ENCODE measurements around the gene CDC42EP3.

CDC42EP3 gene

GRCh38 chr2:37616677-37617005 lies 54.8 kb downstream of the CDC42EP3 start:
- DNase-seq = peak; percentile 18

- DNase-seq = peak; percentile 23
These were observed 55.4 kb downstream of the CDC42EP3 start for GRCh38 chr2:37615804-37616676.

- DNase-seq = no peak
These were observed 57.2 kb downstream of the CDC42EP3 start for GRCh38 chr2:37614061-37614738.

DNA sequence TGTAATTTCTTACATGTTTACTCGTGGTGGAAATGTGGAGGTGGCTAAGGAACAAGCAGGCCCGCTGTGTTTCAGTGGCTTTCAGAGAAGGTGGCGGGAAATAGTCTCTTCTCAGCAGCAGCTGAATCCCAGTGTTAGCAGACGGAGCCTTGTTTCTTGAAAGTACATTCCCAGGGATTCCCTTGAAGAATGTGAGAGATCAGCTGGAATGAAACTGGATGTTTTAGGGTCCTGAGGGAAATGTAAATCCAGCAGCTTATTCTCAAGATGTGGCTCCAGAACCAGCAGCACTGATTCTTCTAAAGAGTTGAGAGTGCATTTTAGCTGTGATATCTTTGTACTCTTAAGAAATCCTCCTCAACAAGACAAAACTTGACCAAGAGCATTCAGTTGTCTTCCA lies 59.1 kb downstream of the CDC42EP3 start:
- no peak for DNase-seq

- DNase-seq = no peak
These were observed 60.7 kb downstream of the CDC42EP3 start for GRCh38 chr2:37610638-37611289.

- DNase-seq = no peak
These were observed 61.7 kb downstream of the CDC42EP3 start for GRCh38 chr2:37609782-37610181.

DNA sequence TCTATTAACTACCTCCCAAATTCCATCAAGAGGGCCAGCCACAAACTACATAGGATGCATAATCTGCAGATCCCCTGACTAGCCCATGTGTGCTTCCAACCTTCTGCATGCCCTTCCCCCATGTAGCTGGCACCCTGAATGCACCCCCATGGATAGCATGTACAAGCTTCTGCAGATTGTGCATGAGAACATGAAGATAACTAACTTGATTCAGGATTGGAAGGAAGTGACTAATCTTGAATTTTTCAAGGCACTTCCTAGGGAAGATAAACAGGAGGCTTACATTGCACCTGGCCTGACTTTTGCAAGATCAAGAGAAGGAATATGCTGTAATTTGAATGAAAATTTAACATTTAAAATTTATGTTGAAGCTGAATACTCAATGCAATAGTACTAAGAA lies 66.7 kb downstream of the CDC42EP3 start:
- DNase-seq = no peak

DNA sequence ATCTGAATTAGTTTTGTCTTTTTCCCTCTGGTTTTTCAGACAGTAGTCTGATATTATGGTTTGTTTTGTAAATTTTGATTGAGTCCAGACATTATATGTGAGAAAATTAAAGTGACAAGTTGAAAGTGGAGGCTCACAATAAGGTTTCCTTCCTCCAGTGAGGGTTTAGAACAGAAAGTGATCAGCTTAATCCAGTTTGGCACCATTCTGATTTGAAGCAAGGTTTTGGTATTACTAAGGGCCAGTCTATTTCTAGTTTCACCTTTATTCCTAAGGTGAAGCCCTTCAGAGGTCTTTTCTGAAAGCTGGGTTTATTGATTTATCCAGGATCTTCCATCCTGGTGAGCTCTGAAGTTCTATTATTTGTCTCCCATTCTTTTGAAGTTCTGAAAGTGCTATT lies 68.7 kb downstream of the CDC42EP3 start:
- no peak for DNase-seq

- DNase-seq = no peak
These were observed 69.4 kb downstream of the CDC42EP3 start for GRCh38 chr2:37602040-37602439.

- no peak for DNase-seq
These were observed 69.9 kb downstream of the CDC42EP3 start for GRCh38 chr2:37601569-37601968.

- DNase-seq = no peak
These were observed 70.7 kb downstream of the CDC42EP3 start for GRCh38 chr2:37600735-37601134.

DNA sequence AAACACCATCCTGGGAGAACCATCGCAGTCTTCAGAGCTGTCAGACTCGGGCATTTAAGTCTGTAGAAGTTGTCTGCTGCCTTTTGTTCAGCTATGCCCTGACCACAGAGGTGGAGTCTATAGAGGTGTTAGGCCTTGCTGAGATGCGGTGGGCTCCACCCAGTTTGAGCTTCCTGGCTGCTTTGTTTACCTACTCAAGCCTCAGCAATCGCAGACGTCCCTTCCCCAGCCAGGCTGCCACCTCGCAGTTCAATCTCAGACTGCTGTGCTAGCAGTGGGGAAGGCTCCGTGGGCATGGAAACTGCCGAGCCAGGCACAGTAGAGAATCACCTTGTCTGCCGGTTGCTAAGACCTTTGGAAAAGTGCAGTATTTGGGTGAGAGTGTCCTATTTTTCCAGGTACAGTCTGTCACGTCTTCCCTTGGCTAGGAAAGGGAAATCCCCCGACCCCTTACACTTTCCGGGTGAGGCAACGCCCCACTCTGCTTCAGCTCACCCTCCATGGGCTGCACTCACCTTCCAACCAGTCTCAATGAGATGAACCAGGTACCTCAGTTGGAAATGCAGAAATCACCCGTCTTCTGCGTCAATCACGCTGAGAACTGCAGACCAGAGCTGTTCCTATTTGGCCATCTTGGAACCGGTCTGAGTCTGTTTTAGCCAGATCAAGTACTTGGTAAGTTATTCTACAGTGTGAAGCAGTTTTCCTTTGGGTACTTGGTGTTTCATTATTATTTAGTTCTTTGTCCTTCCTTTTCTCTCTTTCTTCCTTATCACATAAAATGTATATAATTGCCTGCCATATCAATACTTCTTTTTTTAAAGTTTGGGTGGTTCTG lies 71.5 kb downstream of the CDC42EP3 start:
- no peak for DNase-seq

GRCh38 chr2:37593694-37594093 lies 77.7 kb downstream of the CDC42EP3 start:
- no peak for DNase-seq

GRCh38 chr2:37593024-37593423 lies 78.4 kb downstream of the CDC42EP3 start:
- DNase-seq = no peak

All from NCI-H69 (cell line).